Keratinocyte (primary cell): Measurements from ENCODE around the gene HSPG2. TPM values are rescaled to one million over a fixed set of nuclear protein-coding genes. Genes with fewer than 3 reads are reported as not detected.

ENCODE experiments used
- DNase-seq: peaks from one replicate; pipeline ENCODE4 v3.0.0-alpha.2; 2011; ENCODE audit warnings: low read depth, missing footprints, low spot score
- FAIRE-seq: peaks from 2 replicates; lab custom pipeline; 2011; peaks lifted over from hg19 to GRCh38; lab: Jason Lieb, UNC
- H2AFZ ChIP-seq: 2 replicates; pipeline ENCODE4 v1.6.0; 2012; ENCODE audit warnings: low read length, control low read depth, inconsistent platforms; ENCODE audit not compliant: control insufficient read depth
- H3K27ac ChIP-seq: 2 replicates; pipeline ENCODE4 v1.5.1; 2011; ENCODE audit warnings: low read length; ENCODE audit not compliant: control insufficient read depth, insufficient read depth
- H3K27me3 ChIP-seq: 3 replicates; pipeline ENCODE4 v1.6.0; 2011; ENCODE audit warnings: low read length; ENCODE audit not compliant: control insufficient read depth, insufficient read depth; ENCODE audit errors: extremely low read depth
- H3K36me3 ChIP-seq, 2 experiments: 2 replicates in 1 of 2; 3 replicates in 1 of 2; pipeline ENCODE4 v1.5.1; 2011; ENCODE audit warnings: low read length in 2 of 2, mild to moderate bottlenecking in 1 of 2; ENCODE audit not compliant: control insufficient read depth in 2 of 2, insufficient read depth in 2 of 2; ENCODE audit errors: extremely low read depth in 1 of 2
- H3K4me1 ChIP-seq: 3 replicates; pipeline ENCODE4 v1.5.1; 2011; ENCODE audit warnings: low read length; ENCODE audit not compliant: control insufficient read depth, insufficient read depth; ENCODE audit errors: extremely low read depth
- H3K4me2 ChIP-seq: 3 replicates; pipeline ENCODE4 v1.6.0; 2011; ENCODE audit warnings: low read depth, low read length; ENCODE audit not compliant: control insufficient read depth, insufficient read depth; ENCODE audit errors: extremely low read depth
- H3K4me3 ChIP-seq, 3 experiments: fragments of 200-600 bp in 1 of 3; sonication (generic) in 1 of 3; 2 replicates in 2 of 3; 3 replicates in 1 of 3; pipeline ENCODE4 v1.5.1; 2011 to 2016; ENCODE audit warnings: low read length in 3 of 3, mild to moderate bottlenecking in 3 of 3, control low read depth in 2 of 3, inconsistent platforms in 1 of 3, low read depth in 1 of 3, mixed read lengths in 1 of 3, mixed run types in 1 of 3, moderate library complexity in 1 of 3; ENCODE audit not compliant: control insufficient read depth in 2 of 3, insufficient read depth in 2 of 3; ENCODE audit errors: extremely low read depth in 1 of 3
- H3K79me2 ChIP-seq: 2 replicates; pipeline ENCODE4 v1.6.0; 2012; ENCODE audit warnings: low read length; ENCODE audit not compliant: control insufficient read depth, insufficient read depth
- H3K9ac ChIP-seq: 3 replicates; pipeline ENCODE4 v1.6.0; 2011; ENCODE audit warnings: low read length; ENCODE audit not compliant: control insufficient read depth, insufficient read depth; ENCODE audit errors: extremely low read depth
- H3K9me1 ChIP-seq: 3 replicates; pipeline ENCODE4 v1.6.0; 2011; ENCODE audit warnings: low read length; ENCODE audit not compliant: control insufficient read depth, insufficient read depth; ENCODE audit errors: extremely low read depth
- H3K9me3 ChIP-seq: 2 replicates; pipeline ENCODE4 v1.5.1; 2012; ENCODE audit warnings: low read depth, low read length; ENCODE audit not compliant: control insufficient read depth
- H4K20me1 ChIP-seq: 3 replicates; pipeline ENCODE4 v1.6.0; 2011; ENCODE audit warnings: low read length; ENCODE audit not compliant: control insufficient read depth, insufficient read depth; ENCODE audit errors: extremely low read depth
- EZH2 ChIP-seq: IDR thresholded peaks from one replicate; pipeline ENCODE4 v1.6.1; 2012; ENCODE audit warnings: inconsistent platforms, mild to moderate bottlenecking, low read length, moderate library complexity
- dilution Hi-C: fragments of 300-500 bp; cut with MboI; formaldehyde crosslinking; loops from one replicate; pipeline ENCODE4 v1.7.0; 2020; ENCODE audit warnings: low sequenced_read_pairs; ENCODE audit not compliant: extremely low pct_ligation_motif_present
- polyA plus RNA-seq, 5 experiments: library from polyadenylated mRNA; depleted of rRNA in 3 of 5; stranded (reverse) in 3 of 5; stranded (forward) in 1 of 5; unstranded in 1 of 5; fragments of >200 nt; gene quantifications; 1 replicate in 1 of 5; 2 replicates in 3 of 5; 3 replicates in 1 of 5; pipeline versions ENCODE4 v1.2.1 to v1.2.3, GENCODE V29; 2011 to 2012; ENCODE audit warnings: missing spikeins in 2 of 5, low read depth in 1 of 5, low replicate concordance in 1 of 5
- TF ChIP-seq, protein P1 (sequence below), 3 experiments: IDR thresholded peaks in 1 of 3; conservative IDR thresholded peaks in 1 of 3; optimal IDR thresholded peaks in 1 of 3; 2 replicates in 2 of 3; 3 replicates in 1 of 3; pipeline versions ENCODE3 to v1.5.1; 2011; ENCODE audit warnings: low read length in 3 of 3, mild to moderate bottlenecking in 3 of 3, moderate library complexity in 2 of 3, control low read depth in 1 of 3, inconsistent platforms in 1 of 3; ENCODE audit not compliant: insufficient read depth in 2 of 3; ENCODE audit errors: extremely low read depth in 1 of 3

Gene HSPG2
- polyA plus RNA-seq, 1 donor (not counting 4 experiments of a cell fraction or from before 2014, with no cell fraction given), result 9.0 TPM

DNA sequence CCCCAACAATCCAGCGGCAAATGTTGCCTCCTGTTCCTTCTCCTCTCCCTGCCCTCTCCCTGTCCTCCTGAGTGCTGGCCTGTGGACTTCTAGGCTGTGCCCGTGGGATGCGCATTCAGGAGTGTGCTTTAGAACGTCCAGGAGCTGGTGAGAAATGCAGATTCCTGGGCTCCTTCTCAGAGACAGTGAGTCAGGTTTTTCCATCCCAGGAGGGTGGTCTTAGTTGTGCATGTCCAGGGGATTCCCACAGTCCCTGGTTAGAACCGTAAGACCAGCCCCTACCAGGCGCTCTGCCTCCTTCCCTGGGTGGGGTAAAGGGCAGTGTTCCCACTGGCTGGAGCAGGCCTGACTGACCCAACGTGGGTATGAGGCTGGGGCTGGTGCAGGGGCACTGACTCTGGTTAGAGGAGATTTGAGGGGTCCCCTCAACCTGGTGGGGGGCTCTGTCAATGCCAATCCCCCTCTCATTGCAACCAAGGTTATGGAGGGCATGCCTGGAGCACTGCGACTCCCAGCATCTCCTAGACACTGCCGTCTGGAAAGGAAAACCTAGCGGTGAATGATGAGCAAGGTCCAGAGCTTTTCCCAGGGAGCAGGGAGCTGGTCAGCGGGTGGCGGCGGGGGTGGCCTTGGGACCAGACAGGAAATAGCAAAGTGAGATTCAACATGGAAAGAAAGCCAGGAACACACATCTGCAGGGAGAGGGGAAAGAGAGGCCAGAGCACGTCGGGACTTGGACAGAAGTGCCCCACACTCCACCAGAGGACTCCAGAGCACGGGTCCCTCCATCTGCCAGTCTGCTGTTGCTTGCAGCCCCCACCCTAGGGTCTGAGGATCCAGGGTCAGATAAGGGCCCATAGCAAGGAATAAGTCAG, 38.5 kb downstream of the HSPG2 start:
- Histone ChIP-seq H2AFZ (no peak overlapping the region), H3K4me2 (no peak overlapping the region), H3K9me3 (no peaks in the 10 kb centered on the region), H3K27me3 (no peaks in the 10 kb centered on the region), H3K9ac (no peak overlapping the region), H4K20me1 (peaks cover 5% of the 10 kb centered on the region), H3K4me1 (no peaks in the 10 kb centered on the region), H3K27ac (no peak overlapping the region), H3K9me1 (no peaks in the 10 kb centered on the region), H3K36me3 (peaks cover 14 to 20% of the 10 kb centered on the region in 2 experiments), H3K79me2 (peaks cover 2% of the 10 kb centered on the region), H3K4me3 (no peak overlapping the region)
- DNase-seq (no peak), FAIRE-seq (no peak)
- dilution Hi-C loops, result no loop called here
- TF ChIP-seq, protein P1, sequence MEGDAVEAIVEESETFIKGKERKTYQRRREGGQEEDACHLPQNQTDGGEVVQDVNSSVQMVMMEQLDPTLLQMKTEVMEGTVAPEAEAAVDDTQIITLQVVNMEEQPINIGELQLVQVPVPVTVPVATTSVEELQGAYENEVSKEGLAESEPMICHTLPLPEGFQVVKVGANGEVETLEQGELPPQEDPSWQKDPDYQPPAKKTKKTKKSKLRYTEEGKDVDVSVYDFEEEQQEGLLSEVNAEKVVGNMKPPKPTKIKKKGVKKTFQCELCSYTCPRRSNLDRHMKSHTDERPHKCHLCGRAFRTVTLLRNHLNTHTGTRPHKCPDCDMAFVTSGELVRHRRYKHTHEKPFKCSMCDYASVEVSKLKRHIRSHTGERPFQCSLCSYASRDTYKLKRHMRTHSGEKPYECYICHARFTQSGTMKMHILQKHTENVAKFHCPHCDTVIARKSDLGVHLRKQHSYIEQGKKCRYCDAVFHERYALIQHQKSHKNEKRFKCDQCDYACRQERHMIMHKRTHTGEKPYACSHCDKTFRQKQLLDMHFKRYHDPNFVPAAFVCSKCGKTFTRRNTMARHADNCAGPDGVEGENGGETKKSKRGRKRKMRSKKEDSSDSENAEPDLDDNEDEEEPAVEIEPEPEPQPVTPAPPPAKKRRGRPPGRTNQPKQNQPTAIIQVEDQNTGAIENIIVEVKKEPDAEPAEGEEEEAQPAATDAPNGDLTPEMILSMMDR (optimal IDR thresholded peaks at IDR 0.05 in 1 of 3, IDR thresholded peaks at IDR 0.05 in 1 of 3, conservative IDR thresholded peaks at IDR 0.05 in 1 of 3; ENCODE audit: extremely low read depth in 1 of 3, insufficient read depth in 2 of 3, low read length in 3 of 3), result no peak
- no peak for TF ChIP-seq EZH2

DNA sequence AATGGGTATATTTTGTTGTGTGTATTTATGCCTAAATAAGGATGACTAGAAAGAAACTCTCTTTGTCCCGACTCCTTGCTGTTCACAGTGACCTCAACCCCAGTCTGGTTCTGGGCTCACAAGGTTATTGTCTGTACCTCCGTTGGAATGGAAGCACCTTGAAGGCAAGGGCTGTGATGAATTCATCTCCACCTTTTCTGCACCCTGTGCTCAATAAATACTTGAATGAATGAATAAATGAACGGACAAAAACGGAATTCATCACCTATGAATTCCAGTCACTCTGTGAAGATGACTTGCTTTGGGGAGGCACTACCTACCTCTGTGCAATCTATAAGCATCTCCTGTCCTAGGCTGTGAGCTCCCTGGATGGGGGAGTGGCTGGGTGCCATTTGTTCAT, 39.3 kb downstream of the HSPG2 start:
- no peaks in the 10 kb centered on the region for H3K4me1 ChIP-seq
- H3K36me3 ChIP-seq, result peaks cover 14 to 21% of the 10 kb centered on the region in 2 experiments
- dilution Hi-C loops, result no loop called here
- H4K20me1 ChIP-seq, result peaks cover 5% of the 10 kb centered on the region
- no peaks in the 10 kb centered on the region for H3K9me3 ChIP-seq
- DNase-seq (no peak), FAIRE-seq (no peak)
- TF ChIP-seq, protein P1 (optimal IDR thresholded peaks at IDR 0.05 in 1 of 3, IDR thresholded peaks at IDR 0.05 in 1 of 3, conservative IDR thresholded peaks at IDR 0.05 in 1 of 3; ENCODE audit: extremely low read depth in 1 of 3, insufficient read depth in 2 of 3, low read length in 3 of 3), result no peak
- no peak for TF ChIP-seq EZH2
- H3K27me3 ChIP-seq, result no peaks in the 10 kb centered on the region
- H3K9ac ChIP-seq, result no peak overlapping the region
- no peak overlapping the region for H3K4me3 ChIP-seq
- no peak overlapping the region for H2AFZ ChIP-seq
- peaks cover 2% of the 10 kb centered on the region for H3K79me2 ChIP-seq
- H3K9me1 ChIP-seq, result no peaks in the 10 kb centered on the region
- H3K27ac ChIP-seq, result no peak overlapping the region
- no peak overlapping the region for H3K4me2 ChIP-seq
